GM21529 (cell line): ENCODE data around the gene SS18.

Experiments
- ATAC-seq: cut with Tn5 transposase; IDR thresholded peaks from one replicate; pipeline ENCODE4 v1.9.1; 2021; ENCODE audit not compliant: unreplicated experiment

Gene SS18

GRCh38 chr18:26073758-26074157 is 16.7 kb downstream of the SS18 start:
- no peak for ATAC-seq

GRCh38 chr18:26071725-26072124 is 18.7 kb downstream of the SS18 start:
- ATAC-seq: no peak

DNA sequence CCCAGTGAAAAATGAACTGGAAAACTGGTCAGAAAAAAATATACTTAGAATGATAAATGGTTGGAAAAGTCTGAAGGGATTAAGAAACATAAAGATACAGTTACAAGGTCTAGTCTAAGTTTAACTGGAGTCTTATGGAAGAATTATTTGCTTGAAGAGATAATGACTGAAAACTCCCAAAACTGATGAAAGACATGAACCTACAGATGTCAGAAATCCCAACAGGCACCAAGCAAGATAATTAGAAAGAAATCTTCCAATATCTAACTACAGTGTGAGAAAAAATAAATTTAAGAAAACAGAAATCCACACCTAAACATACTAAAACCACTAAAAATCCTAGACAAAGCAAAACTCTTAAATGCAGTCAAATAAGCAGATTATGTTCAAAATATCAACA is 19.4 kb downstream of the SS18 start:
- ATAC-seq: no peak

DNA sequence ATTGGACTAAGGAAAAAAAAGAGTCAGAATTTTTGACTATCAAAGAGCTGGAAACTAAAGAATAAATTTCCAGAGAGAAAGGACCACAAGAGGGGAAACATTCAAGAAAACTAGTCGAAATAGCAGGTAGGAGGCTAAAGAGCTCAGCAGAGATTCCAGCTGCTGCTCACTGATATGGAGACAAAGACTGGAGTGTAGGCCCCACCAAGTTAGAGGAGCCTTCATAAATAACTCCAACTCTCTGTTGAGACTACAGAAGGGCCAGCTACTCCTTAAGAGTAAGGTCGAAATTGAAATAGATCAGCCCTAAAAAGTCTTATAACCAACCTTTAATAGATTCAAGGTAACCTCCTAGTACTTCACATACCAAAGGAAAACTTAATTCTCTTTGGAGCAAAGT is 31.1 kb downstream of the SS18 start:
- ATAC-seq: no peak

GRCh38 chr18:26057344-26057773 is 33.1 kb downstream of the SS18 start:
- no peak for ATAC-seq

GRCh38 chr18:26056291-26056690 is 34.1 kb downstream of the SS18 start:
- no peak for ATAC-seq

GRCh38 chr18:26052505-26052904 is 37.9 kb downstream of the SS18 start:
- ATAC-seq: no peak

DNA sequence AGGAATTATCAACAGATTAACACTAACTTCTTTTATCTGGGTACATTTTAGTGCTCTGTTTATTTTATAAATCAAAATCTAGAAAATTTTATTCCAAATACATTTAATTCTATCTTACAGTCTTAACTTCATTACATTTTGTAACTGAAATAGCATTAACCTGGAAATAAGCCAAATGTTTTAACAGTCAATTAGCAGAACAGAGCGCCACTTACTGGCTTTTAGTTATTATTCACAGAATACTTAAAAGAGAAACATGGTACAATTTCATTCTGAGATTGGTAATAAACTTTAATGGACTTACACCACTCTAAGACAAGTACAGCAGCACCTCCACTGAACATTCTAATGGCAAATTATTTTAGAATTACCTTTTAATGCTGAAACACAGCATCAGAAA is 38.6 kb downstream of the SS18 start:
- ATAC-seq: no peak

DNA sequence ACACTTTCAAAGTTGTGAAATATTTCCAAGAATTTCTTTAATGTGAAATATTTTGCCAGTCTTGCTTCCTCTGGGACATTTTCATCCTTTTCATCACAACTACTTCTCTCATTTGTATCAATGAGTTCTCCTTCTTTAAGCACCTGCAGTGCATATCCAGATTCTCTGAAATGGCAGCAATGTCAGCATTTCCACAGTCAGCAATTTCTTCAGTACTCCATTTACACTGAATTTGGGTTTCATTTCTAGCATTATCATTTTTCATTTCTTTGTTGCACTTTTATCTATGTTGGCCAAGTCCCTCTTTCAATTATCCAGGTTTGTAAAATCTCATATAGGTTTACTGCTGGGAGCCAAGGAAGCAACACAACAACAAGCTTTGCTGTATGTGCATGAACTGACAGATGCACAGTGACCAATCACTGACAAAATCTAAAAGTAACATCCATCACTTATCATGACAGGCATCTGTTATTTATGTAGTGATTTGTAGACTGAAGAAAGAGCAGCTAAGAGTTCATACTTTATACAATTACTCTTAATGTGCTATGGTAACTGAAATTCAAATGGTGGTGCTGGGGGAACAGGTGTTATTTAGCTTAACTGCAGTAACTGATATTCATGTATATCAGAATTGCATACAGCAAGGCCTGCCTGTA is 43.9 kb downstream of the SS18 start:
- ATAC-seq: no peak

- ATAC-seq: no peak
Measured at GRCh38 chr18:26044807-26045206, 45.6 kb downstream of the SS18 start.

DNA sequence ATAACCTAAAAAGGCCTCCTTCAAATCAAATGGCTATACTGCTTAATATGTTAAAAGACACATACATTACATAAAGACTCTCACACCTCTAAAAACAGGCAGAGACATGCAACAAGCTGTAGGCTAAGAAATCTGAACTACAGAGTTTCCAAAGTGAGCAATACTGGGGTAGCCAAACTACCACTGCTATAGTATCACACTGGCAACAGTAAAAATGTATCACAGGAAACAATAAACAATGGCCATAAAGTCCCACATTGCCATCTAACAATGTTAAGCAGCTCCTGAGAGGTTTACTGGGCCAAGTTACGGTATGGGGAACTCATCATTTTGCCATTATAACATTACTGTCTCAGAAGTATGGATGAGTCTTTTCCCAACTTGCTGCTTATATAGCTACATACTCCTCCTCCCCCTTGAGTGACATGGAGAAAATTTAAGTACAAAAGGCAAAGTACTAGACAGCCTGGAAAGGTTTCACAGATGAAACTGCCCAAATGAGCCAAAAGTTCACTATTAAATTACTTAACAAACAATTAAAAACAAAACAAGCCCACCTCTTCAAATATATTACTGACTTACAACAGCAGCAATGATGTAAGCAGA is 50.3 kb downstream of the SS18 start:
- no peak for ATAC-seq

- no peak for ATAC-seq
Measured at GRCh38 chr18:26039203-26039602, 51.2 kb downstream of the SS18 start.

GRCh38 chr18:26036635-26037034 is 53.8 kb downstream of the SS18 start:
- ATAC-seq: no peak

DNA sequence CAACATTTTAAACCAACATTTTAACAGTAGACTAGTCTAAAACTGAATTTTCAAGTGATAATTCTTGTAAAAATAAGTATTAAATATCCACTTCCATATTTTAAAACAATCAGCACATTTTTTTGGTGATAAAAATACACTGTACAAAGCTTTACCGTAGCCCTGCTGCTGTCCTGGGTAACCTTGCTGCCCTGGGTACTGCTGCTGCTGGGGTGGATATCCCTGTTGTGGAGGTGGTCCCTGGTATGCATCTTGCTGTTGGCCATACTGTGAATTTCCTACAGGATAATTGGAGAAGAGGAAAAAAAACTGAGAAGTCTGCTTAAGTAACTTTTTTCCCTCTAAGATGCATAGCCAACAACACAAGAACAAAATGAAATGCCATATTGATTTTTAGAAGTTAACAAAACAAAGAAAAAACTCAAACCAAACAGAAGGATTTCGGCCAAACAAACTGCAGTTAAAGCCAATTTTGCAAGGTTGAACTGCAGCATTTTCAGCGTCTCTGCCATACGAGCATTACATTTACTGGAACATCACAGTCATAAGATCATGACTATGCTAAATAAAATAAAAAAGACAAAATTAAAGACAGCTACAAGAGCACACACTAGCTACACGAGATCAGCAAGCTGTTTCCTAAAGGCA is 55.4 kb downstream of the SS18 start:
- ATAC-seq: no peak

DNA sequence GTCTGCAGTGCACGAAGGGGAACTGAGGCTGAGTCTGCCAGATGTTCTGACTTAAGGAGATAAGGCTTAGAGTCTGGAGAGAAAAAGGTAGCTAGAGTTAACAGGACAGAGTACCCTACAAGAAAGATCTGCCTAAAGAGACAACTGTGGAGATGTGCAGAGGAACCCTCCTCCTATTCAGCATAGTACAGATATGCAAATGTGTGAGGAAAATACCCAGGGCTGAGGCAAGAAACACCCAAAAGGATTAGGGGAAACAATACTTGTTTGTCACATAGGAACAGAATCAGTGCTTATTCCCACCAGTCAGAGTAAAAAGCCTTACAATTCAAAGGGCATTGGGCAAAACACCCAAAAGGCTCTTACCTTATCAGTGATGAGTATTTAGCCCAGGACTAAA is 67.8 kb downstream of the SS18 start:
- no peak for ATAC-seq

- no peak for ATAC-seq
Measured at GRCh38 chr18:26021061-26021754, 69.2 kb downstream of the SS18 start.

- no peak for ATAC-seq
Measured at GRCh38 chr18:26017929-26018328, 72.5 kb downstream of the SS18 start.

- no peak for ATAC-seq
Measured at GRCh38 chr18:26014462-26014861, 76.0 kb downstream of the SS18 start.

DNA sequence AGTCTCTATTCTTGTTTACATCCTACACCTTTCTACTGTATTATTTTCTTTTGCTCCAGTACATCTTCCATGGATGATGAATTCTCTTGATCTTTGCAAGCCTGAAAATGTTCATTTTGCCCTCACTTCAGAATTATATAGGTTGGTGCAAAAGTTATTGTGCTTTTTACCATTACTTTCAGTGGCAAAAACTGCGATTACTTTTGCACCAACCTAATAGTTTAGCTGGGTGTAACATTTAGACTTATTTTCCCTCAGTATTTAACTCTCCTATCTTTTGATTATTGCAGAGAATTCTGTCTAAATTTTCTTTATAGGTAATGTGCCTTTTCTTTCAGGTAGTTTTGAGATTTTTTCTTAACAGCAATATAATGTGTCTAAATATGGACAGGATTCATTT is 81.8 kb downstream of the SS18 start:
- no peak for ATAC-seq

- no peak for ATAC-seq
Measured at GRCh38 chr18:26008096-26008495, 82.3 kb downstream of the SS18 start.

- ATAC-seq: no peak
Measured at GRCh38 chr18:26005950-26006349, 84.5 kb downstream of the SS18 start.

- ATAC-seq: no peak
Measured at GRCh38 chr18:26004832-26005231, 85.6 kb downstream of the SS18 start.
